DMS79 treated with DMSO at 0.1 percent for 48 hours (cell line): ENCODE data around the gene MPO.

ENCODE experiments used
- DNase-seq: peaks from one replicate; lab custom pipeline; 2025; lab: John Stamatoyannopoulos, UW

Gene MPO

GRCh38 chr17:58264407-58265103 lies 16.2 kb downstream of the MPO start:
- no peak for DNase-seq

DNA sequence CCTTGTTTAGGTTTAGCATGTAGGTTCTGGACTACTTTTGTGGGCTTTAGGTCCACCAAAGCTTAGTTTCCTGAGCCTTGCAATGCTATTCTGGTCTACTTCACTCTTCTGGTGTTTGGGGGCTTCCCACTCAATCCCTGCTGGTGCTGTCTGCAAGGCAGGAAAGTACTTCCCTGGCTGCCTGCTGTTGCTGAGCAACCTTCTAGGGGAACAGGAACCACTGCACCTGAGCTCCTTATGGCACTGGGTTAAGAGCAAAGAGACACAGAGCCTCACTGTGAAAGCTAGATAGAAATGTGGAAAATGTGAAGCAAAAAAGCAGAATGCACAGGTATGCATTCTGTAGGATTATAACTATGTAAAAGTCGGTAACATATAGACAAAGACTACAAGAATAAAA lies 17.0 kb downstream of the MPO start:
- no peak for DNase-seq

GRCh38 chr17:58262149-58262548 lies 18.6 kb downstream of the MPO start:
- DNase-seq: no peak

DNA sequence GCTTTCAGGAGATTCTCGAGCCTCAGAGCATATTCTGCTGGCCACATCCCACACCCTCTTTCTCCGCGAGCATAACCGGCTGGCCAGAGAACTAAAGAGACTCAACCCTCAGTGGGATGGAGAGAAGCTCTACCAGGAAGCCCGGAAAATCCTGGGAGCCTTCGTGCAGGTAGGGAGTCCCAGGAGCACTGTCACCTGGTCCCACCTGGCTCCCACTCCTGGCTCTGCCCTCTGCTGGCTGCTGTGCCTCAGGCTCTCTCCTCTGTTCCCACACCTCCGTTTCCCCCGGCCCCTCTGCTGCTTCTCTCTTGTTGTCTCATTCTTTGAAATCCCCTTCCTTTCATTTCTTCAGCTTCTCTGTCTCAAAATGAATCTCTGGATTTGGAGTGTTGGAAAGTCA lies 25.9 kb downstream of the MPO start:
- no peak for DNase-seq

DNA sequence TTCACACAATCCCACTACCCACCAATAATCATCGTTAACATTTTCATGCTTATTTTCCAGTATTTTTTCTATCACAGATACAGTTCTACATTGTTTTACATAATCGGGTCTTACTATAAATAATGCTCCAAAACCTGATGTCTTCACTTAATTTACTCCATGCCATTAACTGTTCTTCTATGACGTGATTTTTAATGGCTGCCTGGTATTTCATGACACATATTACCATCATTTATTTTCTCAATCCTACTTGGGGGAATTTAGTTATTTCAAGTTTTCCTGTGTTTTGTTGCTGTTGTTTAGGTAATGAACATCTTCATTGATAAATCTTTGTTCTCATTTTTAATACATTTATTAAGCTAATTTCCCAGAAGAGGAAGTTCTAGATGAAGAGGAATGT lies 27.7 kb downstream of the MPO start:
- DNase-seq: no peak

DNA sequence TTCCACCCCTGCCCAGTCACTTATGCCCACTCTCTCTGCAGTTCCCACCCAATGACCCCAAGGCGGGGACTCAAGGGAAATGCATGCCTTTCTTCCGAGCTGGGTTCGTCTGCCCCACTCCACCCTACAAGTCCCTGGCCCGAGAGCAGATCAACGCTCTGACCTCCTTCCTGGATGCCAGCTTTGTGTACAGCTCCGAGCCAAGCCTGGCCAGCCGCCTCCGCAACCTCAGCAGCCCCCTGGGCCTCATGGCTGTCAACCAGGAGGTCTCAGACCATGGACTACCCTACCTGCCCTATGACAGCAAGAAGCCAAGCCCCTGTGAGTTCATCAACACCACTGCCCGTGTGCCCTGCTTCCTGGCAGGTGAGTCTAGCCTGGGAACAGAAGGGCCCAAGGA lies 28.6 kb downstream of the MPO start:
- no peak for DNase-seq

GRCh38 chr17:58250344-58251011 lies 30.3 kb downstream of the MPO start:
- no peak for DNase-seq

DNA sequence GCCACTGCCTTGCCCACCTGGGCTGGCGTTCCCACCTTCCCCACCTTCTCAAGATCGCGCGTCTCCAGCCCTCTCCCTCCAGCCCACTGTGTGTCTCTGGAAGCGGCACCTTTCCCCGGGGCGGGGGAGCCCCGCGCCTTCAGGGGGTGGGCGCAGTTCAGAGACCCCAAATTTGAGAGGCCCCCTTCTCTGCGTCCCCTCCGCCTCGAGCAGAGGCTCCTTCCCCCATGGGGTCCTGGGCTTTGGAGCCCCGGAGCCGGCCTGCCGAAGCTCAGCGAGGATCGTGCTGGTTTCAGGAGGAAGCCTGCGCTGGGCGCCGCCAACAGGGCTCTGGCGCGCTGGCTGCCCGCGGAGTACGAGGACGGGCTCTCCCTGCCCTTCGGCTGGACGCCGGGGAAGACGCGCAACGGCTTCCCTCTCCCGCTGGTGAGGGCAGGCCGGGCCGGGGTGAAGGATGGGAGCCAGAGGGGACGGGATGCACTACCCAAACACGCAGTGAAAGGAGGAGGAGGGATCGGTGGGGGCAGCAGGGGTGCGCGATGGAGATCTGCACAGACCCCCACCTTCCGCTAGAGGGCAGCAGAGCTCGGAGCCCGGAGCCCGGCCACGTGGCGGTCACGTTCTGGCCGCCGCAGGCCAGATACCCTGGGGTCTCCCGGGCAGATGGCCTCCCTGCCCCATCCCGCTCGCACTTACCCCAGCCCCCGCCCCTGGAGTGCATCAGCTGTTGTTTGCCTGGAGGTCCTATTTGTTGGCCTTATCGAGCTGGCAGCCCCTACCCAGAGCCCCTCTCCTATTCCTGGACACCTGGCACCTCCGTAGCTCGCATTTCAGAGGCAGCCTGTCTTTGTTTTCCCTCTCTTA lies 31.2 kb downstream of the MPO start:
- peak; percentile 58 for DNase-seq

DNA sequence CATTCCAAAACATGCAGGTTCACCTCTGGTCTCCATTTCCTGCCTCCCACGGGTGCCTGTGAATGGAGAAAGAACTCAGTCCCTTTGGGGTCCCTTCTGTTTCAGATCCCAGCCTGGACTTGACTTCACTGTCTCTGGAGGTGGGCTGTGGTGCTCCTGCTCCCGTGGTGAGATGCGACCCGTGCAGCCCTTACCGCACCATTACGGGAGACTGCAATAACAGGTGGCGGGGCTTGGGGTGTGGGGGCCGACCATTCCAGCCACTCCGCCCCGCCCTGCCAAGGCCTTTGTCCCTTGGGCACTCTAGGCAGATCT lies 31.8 kb downstream of the MPO start:
- DNase-seq: no peak

DNA sequence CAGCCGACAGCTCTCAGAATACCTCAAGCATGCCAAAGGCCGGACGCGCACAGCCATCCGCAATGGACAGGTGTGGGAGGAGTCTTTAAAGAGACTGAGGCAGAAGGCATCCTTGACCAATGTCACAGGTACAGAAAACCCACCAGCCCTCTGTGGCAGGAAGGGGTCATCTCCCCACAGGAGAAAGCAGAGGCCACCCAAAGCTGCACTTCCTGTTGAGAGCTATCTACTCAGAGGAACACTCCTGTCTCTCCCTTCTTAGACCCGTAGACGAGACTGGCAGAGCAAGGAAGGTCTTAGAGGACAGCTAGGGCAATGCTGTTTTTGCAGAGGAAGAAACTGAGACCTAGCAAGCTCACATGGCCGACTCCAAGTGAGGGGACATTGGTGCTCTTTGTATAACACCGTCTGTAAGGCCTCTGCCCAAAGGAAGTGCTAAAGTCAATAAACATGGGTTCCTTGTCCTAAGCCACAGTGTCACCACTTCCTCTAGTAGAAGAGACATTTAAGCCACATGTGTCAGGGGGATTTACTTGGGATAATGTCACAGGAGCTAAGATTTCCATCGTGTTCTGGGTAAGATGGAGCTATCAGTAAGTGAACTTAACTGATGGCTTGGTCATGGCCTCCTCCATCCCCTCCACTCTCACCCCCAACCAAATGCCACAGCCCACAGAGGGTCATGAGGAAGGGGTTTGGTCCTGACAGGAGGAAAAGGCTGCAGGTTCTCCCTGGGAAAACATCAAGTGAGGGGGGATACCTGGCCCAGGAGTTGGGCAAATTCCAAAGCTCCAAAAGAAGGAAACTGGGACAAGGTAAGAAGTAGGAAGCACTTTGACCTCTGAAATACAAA lies 33.0 kb downstream of the MPO start:
- DNase-seq: no peak

DNA sequence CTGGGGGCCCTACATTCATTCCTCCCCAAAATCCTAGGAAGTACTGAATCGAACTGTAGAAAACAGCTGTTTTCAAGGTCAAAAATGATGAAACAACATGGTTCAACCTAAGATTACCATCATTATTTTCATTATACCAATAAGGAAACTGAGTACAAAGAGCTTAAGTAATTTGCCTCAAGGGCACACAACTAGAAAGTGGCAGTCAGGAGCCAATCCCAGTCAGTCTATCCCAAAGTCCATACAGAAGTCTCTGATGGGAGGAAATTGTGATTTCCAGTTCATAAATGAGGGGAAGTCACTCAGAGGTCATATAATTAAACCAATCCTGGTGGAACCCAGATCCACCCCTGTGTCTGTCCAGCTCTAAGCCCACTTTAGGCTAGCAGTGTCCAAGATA lies 34.0 kb downstream of the MPO start:
- DNase-seq: no peak

GRCh38 chr17:58246104-58246740 lies 34.5 kb downstream of the MPO start:
- DNase-seq: no peak

DNA sequence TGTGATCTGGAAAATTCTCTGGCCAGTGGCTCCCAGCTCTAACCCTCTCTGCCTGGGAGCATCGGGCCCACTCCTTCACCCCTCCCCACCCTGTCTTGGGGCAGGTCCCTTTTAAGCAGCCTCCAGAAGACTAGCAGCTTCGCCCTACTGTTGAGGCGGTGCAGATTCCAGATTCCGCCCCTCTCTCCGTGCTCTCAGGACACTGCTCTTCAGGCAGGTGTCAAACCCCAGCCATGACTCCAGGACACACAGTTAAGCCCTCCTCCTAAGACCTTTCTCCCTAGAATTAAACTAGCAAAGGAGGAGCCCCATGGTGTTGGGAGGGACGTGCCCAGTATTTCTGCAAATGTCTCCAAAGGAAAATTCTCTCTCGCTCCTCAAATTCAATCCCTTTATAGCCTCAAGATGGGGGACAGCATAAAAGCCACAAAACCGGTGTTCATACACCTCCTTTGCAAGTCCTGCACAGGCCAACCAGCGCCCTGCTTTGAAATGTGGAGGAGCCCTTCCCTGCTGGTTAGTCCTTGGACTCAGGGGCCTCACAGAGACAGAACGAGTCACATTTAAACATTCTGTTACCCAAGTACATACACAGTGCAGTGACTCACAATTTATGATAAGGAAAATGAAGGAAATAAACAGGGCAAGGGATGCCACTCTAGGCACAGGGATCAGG lies 35.2 kb downstream of the MPO start:
- no peak for DNase-seq

DNA sequence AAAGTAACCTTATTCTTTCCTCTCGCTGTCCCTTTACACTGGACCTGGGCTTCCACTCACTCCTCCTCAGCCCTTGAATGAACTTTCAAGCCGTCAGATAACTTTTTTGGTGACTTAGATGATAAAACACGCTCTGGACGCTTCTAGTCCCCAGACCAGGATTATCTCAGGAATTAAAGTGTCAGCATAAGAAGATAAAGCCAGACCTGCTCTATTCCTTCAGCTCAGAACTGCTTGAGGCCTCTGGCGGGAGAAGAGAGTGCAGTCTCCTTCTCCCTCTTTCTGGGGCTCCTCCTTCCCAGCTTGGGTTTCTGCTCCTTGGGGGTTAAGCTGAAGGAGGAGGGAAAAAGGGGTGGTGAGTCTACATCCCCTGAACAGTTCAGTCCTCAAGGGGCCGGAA lies 35.8 kb downstream of the MPO start:
- DNase-seq: no peak

DNA sequence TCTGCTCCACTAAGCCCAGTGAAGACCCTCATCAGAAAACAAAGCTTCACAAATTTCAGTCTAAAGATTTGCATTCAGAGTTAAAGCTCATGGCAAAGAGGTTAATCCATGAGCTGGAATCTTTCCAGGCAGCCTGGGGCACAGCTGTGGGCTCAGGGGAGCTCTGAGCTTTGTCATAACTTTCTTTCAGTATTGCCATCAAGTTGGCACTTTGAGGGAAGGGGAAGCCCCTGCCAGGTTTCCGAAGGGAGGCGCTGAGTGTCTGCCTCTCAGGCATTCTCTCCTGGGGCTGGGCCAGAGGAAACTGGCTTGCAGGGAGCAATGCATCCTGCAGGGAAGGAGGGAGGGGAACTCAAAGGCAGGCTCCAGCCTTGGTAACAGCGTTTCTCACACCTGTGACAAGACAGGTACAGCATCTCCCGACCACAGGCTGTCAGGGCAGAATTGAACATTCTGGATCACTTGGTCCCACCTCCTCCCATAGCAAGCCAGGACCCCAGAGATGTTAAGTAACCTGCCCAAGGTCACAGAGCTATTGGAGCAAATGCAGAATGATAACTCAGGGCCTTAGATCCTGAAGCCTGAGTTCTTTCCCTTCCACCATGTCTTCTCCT lies 38.5 kb downstream of the MPO start:
- DNase-seq: no peak

GRCh38 chr17:58239987-58240386 lies 40.7 kb downstream of the MPO start:
- DNase-seq: no peak

DNA sequence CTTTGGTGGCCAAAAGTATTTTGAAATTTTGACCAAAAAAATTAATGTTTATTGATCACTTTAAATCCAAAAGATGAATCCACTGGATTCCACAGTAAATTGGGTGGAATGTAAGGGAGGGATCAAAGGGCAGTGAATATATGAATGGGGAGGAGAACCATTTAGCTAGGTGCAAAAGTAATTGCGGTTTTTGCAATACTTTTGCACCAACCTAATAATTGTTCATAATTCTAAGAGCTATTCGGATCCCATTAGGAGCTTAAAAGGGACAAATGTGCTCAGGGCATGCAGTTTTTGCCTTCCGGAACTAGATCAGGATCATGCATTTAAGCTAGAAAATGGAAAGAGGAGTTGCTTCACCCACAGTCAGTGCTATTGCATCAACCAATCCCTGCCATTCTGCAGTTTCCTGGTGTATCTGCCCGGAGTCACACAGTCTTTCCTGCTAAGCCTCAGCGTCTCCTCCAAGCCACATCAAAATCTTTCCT lies 42.5 kb downstream of the MPO start, which contains the start of gene LPO:
LPO (plus strand) TSS at position 438 of the 488 bp plus-strand sequence. CDS start 4,396 bp downstream, outside the sequence.
- DNase-seq: no peak

DNA sequence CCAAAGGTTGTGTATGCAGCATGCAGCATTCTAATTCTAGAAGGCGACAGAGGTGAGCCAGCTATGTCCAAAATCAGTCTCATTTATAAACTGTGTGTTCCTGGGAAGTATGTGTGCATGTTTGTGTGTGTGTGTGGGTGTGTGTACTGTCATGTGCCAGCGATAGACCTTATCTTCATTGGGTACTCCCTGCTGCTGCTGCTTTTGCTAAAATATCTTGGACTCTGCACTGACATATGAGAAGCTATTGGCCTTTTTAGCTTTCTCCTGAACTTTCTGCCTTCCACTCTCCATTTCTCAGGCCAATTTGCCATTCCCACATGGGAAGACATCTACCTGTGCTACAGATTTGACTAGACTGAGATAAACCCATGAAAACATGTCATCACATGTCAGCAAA lies 44.3 kb downstream of the MPO start:
- DNase-seq: no peak

GRCh38 chr17:58235821-58236220 lies 44.9 kb downstream of the MPO start:
- no peak for DNase-seq

- no peak for DNase-seq
Measured at GRCh38 chr17:58234512-58234911, 46.2 kb downstream of the MPO start.
